Astrocyte of the cerebellum (primary cell): ENCODE results near the gene TMPRSS3.

Experiments used
- DNase-seq: peaks from one replicate; pipeline ENCODE4 v3.0.0-alpha.2; 2011; ENCODE audit warnings: low read depth
- H3K4me3 ChIP-seq: 2 replicates; pipeline ENCODE4 v1.5.1; 2011; ENCODE audit warnings: mild to moderate bottlenecking, low read depth, low read length, moderate library complexity
- in situ Hi-C: cut with HindIII; loops from 2 replicates; pipeline ENCODE4 v1.10.0; 2017; ENCODE audit warnings: low sequenced_read_pairs
- TF ChIP-seq, protein P1 (sequence below): IDR thresholded peaks from 2 replicates; pipeline ENCODE4 v1.5.1; 2012; ENCODE audit warnings: low read length, low read depth, moderate library complexity, mild to moderate bottlenecking; ENCODE audit errors: missing control alignments

Gene TMPRSS3

DNA sequence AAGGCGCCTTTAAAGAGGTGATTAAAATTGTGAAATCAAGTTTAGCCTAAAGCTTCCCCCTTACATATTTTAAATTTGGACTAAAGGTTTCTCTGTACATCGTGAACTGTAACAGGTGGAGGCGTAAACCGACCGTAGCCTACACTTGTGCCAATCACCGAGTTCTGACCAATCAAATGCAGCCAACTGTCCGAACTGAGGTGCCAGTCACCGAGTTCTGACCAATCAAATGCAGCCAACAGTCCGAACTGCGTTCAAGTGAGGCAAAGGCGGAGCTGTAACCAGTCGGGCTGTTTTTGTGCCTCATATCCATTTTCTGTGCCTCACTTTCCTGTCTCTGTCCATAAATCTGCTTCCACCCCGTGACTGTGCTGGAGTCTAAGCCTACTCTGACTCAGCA lies 36.9 kb downstream of the TMPRSS3 start:
- in situ Hi-C loops = no loop called here
- TF ChIP-seq, protein P1, sequence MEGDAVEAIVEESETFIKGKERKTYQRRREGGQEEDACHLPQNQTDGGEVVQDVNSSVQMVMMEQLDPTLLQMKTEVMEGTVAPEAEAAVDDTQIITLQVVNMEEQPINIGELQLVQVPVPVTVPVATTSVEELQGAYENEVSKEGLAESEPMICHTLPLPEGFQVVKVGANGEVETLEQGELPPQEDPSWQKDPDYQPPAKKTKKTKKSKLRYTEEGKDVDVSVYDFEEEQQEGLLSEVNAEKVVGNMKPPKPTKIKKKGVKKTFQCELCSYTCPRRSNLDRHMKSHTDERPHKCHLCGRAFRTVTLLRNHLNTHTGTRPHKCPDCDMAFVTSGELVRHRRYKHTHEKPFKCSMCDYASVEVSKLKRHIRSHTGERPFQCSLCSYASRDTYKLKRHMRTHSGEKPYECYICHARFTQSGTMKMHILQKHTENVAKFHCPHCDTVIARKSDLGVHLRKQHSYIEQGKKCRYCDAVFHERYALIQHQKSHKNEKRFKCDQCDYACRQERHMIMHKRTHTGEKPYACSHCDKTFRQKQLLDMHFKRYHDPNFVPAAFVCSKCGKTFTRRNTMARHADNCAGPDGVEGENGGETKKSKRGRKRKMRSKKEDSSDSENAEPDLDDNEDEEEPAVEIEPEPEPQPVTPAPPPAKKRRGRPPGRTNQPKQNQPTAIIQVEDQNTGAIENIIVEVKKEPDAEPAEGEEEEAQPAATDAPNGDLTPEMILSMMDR = no peak
- no peak overlapping the region for H3K4me3 ChIP-seq
- DNase-seq = no peak

- DNase-seq = no peak
- no peak overlapping the region for H3K4me3 ChIP-seq
- in situ Hi-C loops = no loop called here
- TF ChIP-seq, protein P1 = no peak
These were observed 37.6 kb downstream of the TMPRSS3 start for GRCh38 chr21:42358261-42358660.

- DNase-seq = no peak
- no peak overlapping the region for H3K4me3 ChIP-seq
- TF ChIP-seq, protein P1 = no peak
- in situ Hi-C loops = no loop called here
These were observed 38.5 kb downstream of the TMPRSS3 start for GRCh38 chr21:42357307-42357706.

- H3K4me3 ChIP-seq = no peak overlapping the region
- TF ChIP-seq, protein P1 = no peak
- in situ Hi-C loops = no loop called here
- DNase-seq = no peak
These were observed 39.2 kb downstream of the TMPRSS3 start for GRCh38 chr21:42356650-42357049.

DNA sequence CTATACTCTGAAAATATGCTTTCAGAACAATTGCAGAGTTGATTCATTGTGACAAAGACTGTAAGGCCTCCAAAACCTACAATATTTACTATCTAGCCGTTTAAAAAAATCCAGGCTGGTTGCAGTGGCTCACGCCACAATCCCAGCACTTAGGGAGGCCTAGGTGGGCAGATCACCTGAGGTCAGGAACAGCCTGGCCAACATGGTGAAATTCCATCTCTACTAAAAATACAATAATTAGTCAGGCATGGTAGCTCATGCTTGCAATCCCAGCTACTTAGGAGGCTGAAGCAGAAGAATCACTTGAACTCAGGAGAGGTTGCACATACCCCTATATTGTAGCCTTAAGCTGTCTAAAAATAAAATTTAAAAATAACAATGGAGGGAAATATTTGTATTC lies 39.8 kb downstream of the TMPRSS3 start:
- no peak for DNase-seq
- no peak overlapping the region for H3K4me3 ChIP-seq
- in situ Hi-C loops = no loop called here
- TF ChIP-seq, protein P1 = no peak

DNA sequence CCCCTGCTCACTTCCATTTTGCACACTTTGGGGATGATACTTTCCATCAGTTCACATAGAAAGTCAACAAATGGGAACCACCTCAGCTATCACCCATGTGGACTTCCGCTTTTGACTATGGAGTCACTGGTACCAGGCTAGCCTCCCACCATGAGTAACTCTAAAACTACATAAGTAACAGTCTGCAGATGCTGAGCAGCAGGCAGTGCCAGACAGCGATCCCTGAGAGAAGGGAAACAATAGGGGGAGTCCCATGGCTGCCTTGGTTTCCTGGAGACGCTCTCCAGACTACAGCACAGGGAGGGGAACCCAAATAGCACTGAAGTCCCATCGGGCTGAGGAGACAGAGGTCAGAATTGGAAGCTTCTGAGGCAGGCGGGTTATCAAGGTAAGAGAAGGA lies 42.2 kb downstream of the TMPRSS3 start:
- in situ Hi-C loops = no loop called here
- H3K4me3 ChIP-seq = no peak overlapping the region
- TF ChIP-seq, protein P1 = no peak
- DNase-seq = no peak
